ENCODE measurements around the gene KLHL35.

KLHL35 gene

GRCh38 chr11:75472081-75472732 lies 39.2 kb upstream of the KLHL35 start:
- TF ChIP-seq CTCF (IDR thresholded peaks at IDR 0.05; ENCODE audit: insufficient read depth, low read depth, low read length, missing control alignments), result no peak
- H3K4me3 ChIP-seq (ENCODE audit: low read depth, low read length), result no peak overlapping the region
- no peak for DNase-seq (ENCODE audit: low read depth)

GRCh38 chr11:75471176-75471973 lies 38.4 kb upstream of the KLHL35 start:
- TF ChIP-seq CTCF (IDR thresholded peaks at IDR 0.05; ENCODE audit: insufficient read depth, low read depth, low read length, missing control alignments), result no peak
- no peak for DNase-seq (ENCODE audit: low read depth)
- H3K4me3 ChIP-seq (ENCODE audit: low read depth, low read length), result no peak overlapping the region

GRCh38 chr11:75470476-75471080 lies 37.6 kb upstream of the KLHL35 start:
- TF ChIP-seq CTCF (IDR thresholded peaks at IDR 0.05; ENCODE audit: insufficient read depth, low read depth, low read length, missing control alignments), result no peak
- no peak for DNase-seq (ENCODE audit: low read depth)
- H3K4me3 ChIP-seq (ENCODE audit: low read depth, low read length), result no peak overlapping the region

- no peak for TF ChIP-seq CTCF (IDR thresholded peaks at IDR 0.05; ENCODE audit: insufficient read depth, low read depth, low read length, missing control alignments)
- DNase-seq (ENCODE audit: low read depth), result no peak
- H3K4me3 ChIP-seq (ENCODE audit: low read depth, low read length), result no peak overlapping the region
These were observed 36.9 kb upstream of the KLHL35 start for GRCh38 chr11:75469785-75470405.

GRCh38 chr11:75468534-75469340 lies 35.7 kb upstream of the KLHL35 start:
- H3K4me3 ChIP-seq (ENCODE audit: low read depth, low read length), result no peak overlapping the region
- DNase-seq (ENCODE audit: low read depth), result no peak
- TF ChIP-seq CTCF (IDR thresholded peaks at IDR 0.05; ENCODE audit: insufficient read depth, low read depth, low read length, missing control alignments), result no peak

GRCh38 chr11:75467881-75468280 lies 34.9 kb upstream of the KLHL35 start:
- no peak for DNase-seq (ENCODE audit: low read depth)
- no peak overlapping the region for H3K4me3 ChIP-seq (ENCODE audit: low read depth, low read length)
- TF ChIP-seq CTCF (IDR thresholded peaks at IDR 0.05; ENCODE audit: insufficient read depth, low read depth, low read length, missing control alignments), result no peak
